ENCODE data around the gene CUX1.

CUX1 gene

DNA sequence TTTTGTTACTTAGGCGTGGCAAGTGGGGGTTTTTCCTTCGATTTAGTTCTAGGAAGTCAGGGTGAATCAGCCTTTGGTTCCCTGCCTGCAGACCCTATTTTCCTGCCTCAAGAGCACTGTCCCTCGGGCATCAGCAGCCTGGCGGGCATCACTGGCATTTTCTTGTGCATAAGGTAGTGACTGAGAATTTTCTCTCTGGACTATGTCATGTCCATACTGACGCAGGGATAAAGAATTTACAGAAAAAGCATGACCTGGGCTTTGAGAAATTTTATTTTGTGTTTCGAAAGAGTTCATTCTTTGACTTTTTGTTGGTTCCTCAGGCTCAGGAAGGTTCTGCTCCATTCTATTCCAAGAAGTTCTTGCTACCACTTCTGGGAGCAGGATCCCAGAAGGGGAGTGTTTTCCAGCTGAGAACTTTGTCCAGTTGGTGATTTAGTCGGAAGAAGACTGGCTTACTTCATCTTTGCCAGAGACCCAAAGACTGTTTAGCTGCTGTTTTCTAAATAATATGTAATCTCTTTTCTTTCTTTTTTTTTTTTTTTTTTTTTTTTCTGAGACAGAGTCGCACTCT is 255.3 kb downstream of the CUX1 start:
- no peak overlapping the region for H3K4me3 ChIP-seq (ENCODE audit: low read length)
- DNase-seq (ENCODE audit: low read depth): peak; percentile 26
- H3K9me3 ChIP-seq (ENCODE audit: control insufficient read depth, low read length): peaks cover 6% of the 10 kb centered on the region
- peaks cover 20% of the 10 kb centered on the region for H3K36me3 ChIP-seq (ENCODE audit: control insufficient read depth, insufficient read depth, low read length, severe bottlenecking)
- no peaks in the 10 kb centered on the region for H3K4me1 ChIP-seq (ENCODE audit: control insufficient read depth, insufficient read depth, low read length)
- no peak overlapping the region for H3K9ac ChIP-seq (ENCODE audit: low read length)
- no peaks in the 10 kb centered on the region for H3K27me3 ChIP-seq (replicated peaks; ENCODE audit: control insufficient read depth, insufficient read depth, low read length)

DNA sequence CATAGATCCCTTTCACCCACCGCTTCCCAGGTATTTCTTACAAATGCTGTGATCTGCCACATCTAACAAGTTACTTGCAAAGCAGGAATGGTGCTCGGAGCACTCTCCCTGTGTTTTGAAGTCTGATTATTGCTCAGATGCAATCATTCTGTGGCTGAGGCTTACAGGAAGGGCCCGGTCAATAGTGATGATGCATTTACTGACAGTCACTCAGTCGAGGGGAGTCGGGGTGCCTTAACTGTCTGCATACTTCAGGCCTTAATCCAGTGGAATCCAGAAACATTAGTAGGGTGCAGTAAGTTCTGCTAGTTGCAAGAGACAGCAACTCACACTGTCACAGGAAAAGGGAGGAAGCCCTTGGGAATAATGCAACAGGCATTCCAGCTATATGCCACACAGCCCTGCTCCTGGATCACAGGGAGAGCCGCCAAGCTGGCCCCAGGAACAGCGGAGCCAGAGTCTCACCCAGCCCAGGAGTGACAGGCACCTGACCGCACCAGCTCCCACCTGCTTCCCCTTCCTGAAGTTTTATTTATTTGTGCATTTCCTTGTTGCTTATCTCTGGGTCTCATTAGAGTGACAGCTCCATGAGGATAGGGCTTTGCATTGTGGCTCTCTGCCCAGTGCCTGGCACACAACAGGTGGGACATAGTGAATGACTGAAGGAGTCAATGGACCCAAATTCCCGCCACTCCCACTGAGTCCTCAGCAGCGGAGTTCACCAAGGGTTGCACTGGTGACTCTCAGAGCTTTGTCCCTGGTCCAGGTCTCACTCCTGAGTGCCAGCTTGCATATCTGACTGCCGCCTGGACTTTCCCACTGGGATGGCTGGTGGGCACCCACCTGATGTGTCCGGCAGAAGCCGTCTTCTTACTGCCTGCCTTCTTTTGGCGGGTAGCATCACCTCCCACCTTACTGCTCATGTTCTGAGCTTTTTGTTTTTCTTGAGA is 256.8 kb downstream of the CUX1 start:
- Histone ChIP-seq H3K4me3 (ENCODE audit: low read length) (no peak overlapping the region), H3K4me1 (ENCODE audit: control insufficient read depth, insufficient read depth, low read length) (no peaks in the 10 kb centered on the region), H3K9me3 (ENCODE audit: control insufficient read depth, low read length) (peaks cover 6% of the 10 kb centered on the region), H3K9ac (ENCODE audit: low read length) (no peak overlapping the region), H3K27me3 (replicated peaks; ENCODE audit: control insufficient read depth, insufficient read depth, low read length) (no peaks in the 10 kb centered on the region), H3K36me3 (ENCODE audit: control insufficient read depth, insufficient read depth, low read length, severe bottlenecking) (peaks cover 20% of the 10 kb centered on the region)
- DNase-seq (ENCODE audit: low read depth): peak; percentile 20

DNA sequence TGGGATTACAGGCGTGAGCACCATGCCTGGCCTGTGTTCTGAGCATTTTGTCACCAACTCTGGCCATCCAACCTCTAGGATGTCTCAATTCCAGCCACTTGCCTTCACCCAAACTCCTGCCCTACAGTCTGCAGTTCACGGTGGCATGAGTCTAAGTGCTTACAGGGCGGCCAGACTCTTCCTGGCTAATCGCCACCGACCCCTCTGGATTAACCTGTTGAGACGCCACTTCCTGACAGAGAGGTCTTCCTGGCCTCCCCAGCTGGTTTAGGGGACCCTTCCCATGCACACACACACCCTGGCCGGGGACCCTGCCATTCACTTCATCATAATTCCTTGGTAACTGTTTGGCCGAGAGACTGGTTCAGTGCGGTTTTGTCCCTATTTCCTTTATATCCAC is 257.7 kb downstream of the CUX1 start:
- Histone ChIP-seq H3K27me3 (replicated peaks; ENCODE audit: control insufficient read depth, insufficient read depth, low read length) (no peaks in the 10 kb centered on the region), H3K36me3 (ENCODE audit: control insufficient read depth, insufficient read depth, low read length, severe bottlenecking) (peaks cover 20% of the 10 kb centered on the region), H3K9me3 (ENCODE audit: control insufficient read depth, low read length) (peaks cover 6% of the 10 kb centered on the region), H3K4me1 (ENCODE audit: control insufficient read depth, insufficient read depth, low read length) (no peaks in the 10 kb centered on the region), H3K9ac (ENCODE audit: low read length) (no peak overlapping the region), H3K4me3 (ENCODE audit: low read length) (no peak overlapping the region)
- DNase-seq (ENCODE audit: low read depth): no peak

DNA sequence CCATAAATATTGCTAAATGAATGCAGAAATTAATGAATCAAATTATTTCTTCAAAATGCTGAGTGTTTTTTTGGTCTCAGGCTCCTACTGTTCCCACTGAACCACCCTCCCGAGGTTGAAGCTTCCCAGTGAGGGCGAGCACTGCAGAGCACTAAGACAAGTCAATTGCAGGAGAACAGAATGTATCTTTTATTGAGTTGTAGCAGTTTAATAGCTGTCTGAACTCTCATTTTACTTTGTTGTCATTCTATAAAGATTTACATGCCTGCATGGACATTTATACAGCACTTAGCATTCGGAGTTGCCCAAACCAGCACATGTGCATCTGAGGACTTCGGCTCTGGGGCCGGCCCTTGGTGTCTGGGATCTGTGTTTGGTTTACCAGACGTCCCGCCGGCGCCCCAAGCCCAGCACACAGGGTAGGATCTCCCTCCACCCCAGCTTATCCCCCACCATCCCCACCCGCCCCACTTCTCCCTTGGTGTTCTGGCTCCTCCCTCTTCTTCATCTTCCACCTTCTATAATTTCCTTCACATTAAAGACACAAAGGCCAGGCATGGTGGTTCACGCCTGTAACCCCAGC is 258.2 kb downstream of the CUX1 start:
- H3K4me3 ChIP-seq (ENCODE audit: low read length): no peak overlapping the region
- no peak for DNase-seq (ENCODE audit: low read depth)

DNA sequence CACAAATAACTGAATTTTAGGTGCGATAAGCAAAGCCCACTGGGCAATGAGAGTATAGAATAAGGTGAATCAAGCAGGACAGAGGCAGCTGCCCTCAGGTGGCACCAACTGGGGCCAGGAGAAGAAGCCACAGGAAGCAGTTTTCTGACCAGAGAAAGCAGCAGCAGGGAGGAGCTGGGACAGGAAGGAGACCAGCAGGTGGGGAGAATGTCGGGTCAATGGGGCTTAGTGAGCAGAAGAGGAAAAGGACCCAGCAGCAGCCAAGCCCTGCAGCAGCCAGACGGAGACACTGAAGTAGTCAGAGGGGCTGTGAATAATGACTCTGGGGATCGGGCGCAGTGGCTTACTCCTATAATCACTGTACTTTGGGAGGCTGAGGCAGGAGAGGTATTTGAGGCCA is 259.7 kb downstream of the CUX1 start:
- no peak overlapping the region for H3K9ac ChIP-seq (ENCODE audit: low read length)
- no peak overlapping the region for H3K4me3 ChIP-seq (ENCODE audit: low read length)
- no peaks in the 10 kb centered on the region for H3K27me3 ChIP-seq (replicated peaks; ENCODE audit: control insufficient read depth, insufficient read depth, low read length)
- peaks cover 2% of the 10 kb centered on the region for H3K9me3 ChIP-seq (ENCODE audit: control insufficient read depth, low read length)
- peaks cover 20% of the 10 kb centered on the region for H3K36me3 ChIP-seq (ENCODE audit: control insufficient read depth, insufficient read depth, low read length, severe bottlenecking)
- no peaks in the 10 kb centered on the region for H3K4me1 ChIP-seq (ENCODE audit: control insufficient read depth, insufficient read depth, low read length)
- no peak for DNase-seq (ENCODE audit: low read depth)

More for the DNA sequence above, 258.2 kb downstream of the CUX1 start:
- Histone ChIP-seq H3K9me3 (ENCODE audit: control insufficient read depth, low read length) (peaks cover 6% of the 10 kb centered on the region), H3K9ac (ENCODE audit: low read length) (no peak overlapping the region), H3K36me3 (ENCODE audit: control insufficient read depth, insufficient read depth, low read length, severe bottlenecking) (peaks cover 22% of the 10 kb centered on the region), H3K27me3 (replicated peaks; ENCODE audit: control insufficient read depth, insufficient read depth, low read length) (no peaks in the 10 kb centered on the region), H3K4me1 (ENCODE audit: control insufficient read depth, insufficient read depth, low read length) (no peaks in the 10 kb centered on the region)

DNA sequence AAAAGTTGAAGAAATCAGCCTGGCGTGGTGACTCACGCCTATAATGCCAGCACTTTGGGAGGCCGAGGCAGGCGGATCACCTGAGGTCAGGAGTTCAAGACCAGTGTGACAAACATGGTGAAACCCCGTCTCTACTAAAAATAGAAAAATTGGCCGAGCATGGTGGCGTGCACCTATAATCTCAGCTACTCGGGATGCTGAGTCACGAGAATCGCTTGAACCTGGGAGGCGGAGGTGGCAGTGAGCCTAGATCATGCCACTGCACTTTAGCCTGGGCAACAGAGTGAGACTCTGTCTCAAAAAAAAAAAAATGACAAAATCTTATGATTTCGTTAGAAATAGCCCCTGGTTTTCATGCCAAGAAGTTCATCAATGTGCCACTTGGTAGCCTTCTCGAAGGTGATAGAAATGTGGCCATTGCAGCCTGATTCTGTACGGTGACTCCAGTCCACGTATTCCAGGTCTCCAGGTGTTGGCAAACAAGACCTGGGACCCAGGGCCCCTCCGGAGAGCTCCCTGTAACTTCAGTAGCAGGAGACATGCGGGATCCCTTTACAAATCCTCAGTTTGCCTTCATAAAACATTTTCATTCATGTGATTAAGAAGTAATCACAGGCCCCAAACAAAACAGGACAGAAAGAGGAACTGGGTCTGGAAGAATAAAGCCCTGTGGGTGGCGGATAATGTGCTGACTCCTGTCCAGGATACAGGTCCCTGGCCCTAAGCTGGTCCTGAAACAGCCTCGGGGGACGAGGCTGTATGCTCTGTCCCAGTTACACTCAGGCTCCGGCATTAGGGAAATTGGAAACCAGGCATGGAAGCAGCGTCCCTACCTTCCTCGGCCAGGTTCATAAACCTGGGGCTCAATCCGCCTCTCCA is 262.0 kb downstream of the CUX1 start:
- Histone ChIP-seq H3K36me3 (ENCODE audit: control insufficient read depth, insufficient read depth, low read length, severe bottlenecking) (peaks cover 23% of the 10 kb centered on the region), H3K9me3 (ENCODE audit: control insufficient read depth, low read length) (peaks cover 6% of the 10 kb centered on the region), H3K9ac (ENCODE audit: low read length) (no peak overlapping the region), H3K4me1 (ENCODE audit: control insufficient read depth, insufficient read depth, low read length) (no peaks in the 10 kb centered on the region), H3K4me3 (ENCODE audit: low read length) (no peak overlapping the region), H3K27me3 (replicated peaks; ENCODE audit: control insufficient read depth, insufficient read depth, low read length) (no peaks in the 10 kb centered on the region)
- no peak for DNase-seq (ENCODE audit: low read depth)

DNA sequence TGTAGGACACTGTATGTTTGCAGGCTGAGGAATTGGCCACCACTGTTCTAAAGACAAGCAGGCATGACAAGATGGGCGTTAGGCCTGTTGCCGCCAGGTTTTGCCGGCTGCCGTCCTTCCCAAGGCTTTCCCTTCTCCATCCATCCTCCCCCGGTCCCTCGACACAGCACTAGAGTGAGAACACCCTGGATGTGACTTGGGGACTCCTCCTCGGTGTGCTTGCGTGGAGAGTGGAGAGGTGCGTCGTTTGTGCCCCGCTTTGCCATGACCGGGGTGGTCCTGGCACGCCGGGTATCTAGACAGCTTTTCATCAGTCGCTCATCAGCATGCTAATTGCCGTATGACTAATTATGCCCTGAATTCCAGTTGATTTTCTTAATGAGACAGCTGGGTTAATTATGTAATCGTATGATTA is 262.6 kb downstream of the CUX1 start:
- H3K4me3 ChIP-seq (ENCODE audit: low read length): no peak overlapping the region
- H3K9ac ChIP-seq (ENCODE audit: low read length): no peak overlapping the region
- no peak for DNase-seq (ENCODE audit: low read depth)
- peaks cover 6% of the 10 kb centered on the region for H3K9me3 ChIP-seq (ENCODE audit: control insufficient read depth, low read length)
- no peaks in the 10 kb centered on the region for H3K27me3 ChIP-seq (replicated peaks; ENCODE audit: control insufficient read depth, insufficient read depth, low read length)
- peaks cover 21% of the 10 kb centered on the region for H3K36me3 ChIP-seq (ENCODE audit: control insufficient read depth, insufficient read depth, low read length, severe bottlenecking)
- no peaks in the 10 kb centered on the region for H3K4me1 ChIP-seq (ENCODE audit: control insufficient read depth, insufficient read depth, low read length)

DNA sequence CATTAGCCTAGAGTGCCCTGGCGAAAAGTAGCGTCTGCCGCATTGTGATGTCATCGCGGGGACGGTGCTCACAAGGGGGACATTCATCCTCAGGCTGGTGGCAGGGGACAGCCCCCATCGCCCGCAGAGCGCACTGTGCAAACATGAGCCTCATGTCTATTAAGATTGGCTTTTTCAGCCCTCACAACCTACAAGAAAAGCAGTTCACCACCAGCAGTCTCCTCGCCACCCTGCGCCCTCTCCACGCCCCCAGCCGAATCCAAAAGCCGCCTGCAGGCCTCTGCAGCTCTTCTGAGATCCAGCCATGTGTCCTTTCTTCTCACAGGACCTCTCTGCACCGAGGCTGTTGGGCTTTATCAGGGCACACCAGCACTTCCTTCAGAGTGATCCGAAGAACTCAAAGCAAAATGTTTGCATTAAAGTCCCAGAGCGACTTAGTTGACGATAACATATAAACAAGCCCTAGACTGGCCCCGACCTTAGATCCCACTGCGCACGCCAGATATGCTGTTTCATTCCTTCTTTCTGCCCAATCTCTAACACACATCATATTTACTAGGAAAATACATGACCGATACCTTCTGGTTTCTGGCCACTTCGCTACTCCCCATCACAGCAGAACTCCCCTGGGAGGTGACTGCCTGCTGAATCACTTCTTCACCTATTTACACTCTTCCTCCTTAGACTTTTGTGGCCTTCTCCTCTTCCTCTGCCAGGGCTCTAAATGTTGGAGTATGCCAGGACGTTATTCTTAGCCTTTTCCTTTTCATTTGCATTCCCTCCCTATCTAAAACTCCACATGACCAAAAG is 263.2 kb downstream of the CUX1 start:
- Histone ChIP-seq H3K4me3 (ENCODE audit: low read length) (no peak overlapping the region), H3K36me3 (ENCODE audit: control insufficient read depth, insufficient read depth, low read length, severe bottlenecking) (peaks cover 21% of the 10 kb centered on the region), H3K9me3 (ENCODE audit: control insufficient read depth, low read length) (peaks cover 6% of the 10 kb centered on the region), H3K27me3 (replicated peaks; ENCODE audit: control insufficient read depth, insufficient read depth, low read length) (no peaks in the 10 kb centered on the region), H3K4me1 (ENCODE audit: control insufficient read depth, insufficient read depth, low read length) (no peaks in the 10 kb centered on the region), H3K9ac (ENCODE audit: low read length) (no peak overlapping the region)
- DNase-seq (ENCODE audit: low read depth): no peak

DNA sequence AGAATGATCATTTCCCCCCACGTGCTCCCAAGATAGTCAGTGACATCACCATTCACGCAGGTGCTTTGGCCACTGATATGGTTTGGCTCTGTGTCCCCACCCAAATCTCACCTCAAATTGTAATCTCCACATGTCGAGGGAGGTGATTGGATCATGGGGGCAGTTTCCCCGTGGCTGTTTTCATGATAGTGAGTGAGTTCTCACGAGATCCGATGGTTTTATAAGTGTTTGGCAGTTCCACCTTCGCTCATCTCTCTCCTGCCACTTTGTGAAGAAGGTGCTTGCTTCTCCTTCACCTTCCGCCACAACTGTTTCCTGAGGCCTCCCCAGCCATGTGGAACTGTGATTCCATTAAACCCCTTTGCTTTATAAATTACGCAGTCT is 263.8 kb downstream of the CUX1 start:
- Histone ChIP-seq H3K9ac (ENCODE audit: low read length) (no peak overlapping the region), H3K4me3 (ENCODE audit: low read length) (no peak overlapping the region), H3K36me3 (ENCODE audit: control insufficient read depth, insufficient read depth, low read length, severe bottlenecking) (peaks cover 21% of the 10 kb centered on the region), H3K27me3 (replicated peaks; ENCODE audit: control insufficient read depth, insufficient read depth, low read length) (no peaks in the 10 kb centered on the region), H3K9me3 (ENCODE audit: control insufficient read depth, low read length) (peaks cover 6% of the 10 kb centered on the region), H3K4me1 (ENCODE audit: control insufficient read depth, insufficient read depth, low read length) (no peaks in the 10 kb centered on the region)
- no peak for DNase-seq (ENCODE audit: low read depth)

DNA sequence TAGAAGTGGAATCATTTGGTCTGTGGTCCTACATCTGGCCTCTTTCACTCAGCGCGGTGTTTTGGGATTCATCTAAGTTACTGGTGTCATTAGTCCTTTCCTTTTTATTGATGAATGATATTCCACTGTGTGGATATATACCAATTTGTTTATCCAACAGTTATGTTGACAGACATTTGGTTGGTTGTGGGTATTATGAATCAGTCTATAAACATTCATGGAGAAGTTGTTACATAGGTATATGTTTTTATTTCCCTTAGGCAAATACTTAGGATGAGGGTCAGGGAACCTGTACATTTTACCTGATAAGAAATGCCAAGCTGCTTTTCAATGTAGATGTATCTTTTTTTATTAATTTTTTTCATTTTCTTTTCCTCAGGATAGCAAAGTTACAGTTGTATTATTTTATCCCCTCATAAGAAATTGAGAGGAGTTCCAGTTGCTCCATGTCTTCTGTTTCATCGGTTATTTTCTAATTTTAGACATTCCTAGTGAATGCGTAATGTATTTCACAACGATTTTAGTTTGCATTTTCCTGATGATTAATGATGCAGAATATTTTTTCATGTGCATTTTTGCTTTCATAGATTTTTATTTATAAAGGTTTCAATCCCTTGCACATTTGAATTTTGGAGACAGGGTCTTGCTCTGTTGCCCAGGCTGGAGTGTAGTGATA is 265.4 kb downstream of the CUX1 start:
- Histone ChIP-seq H3K36me3 (ENCODE audit: control insufficient read depth, insufficient read depth, low read length, severe bottlenecking) (peaks cover 18% of the 10 kb centered on the region), H3K9ac (ENCODE audit: low read length) (no peak overlapping the region), H3K9me3 (ENCODE audit: control insufficient read depth, low read length) (peaks cover 6% of the 10 kb centered on the region), H3K4me1 (ENCODE audit: control insufficient read depth, insufficient read depth, low read length) (no peaks in the 10 kb centered on the region), H3K4me3 (ENCODE audit: low read length) (no peak overlapping the region), H3K27me3 (replicated peaks; ENCODE audit: control insufficient read depth, insufficient read depth, low read length) (no peaks in the 10 kb centered on the region)
- DNase-seq (ENCODE audit: low read depth): no peak
